A549 (cell line): ENCODE results near the gene DIP2A.

Experiments used
- CBX8 ChIP-seq: fragments of 200-600 bp; sonication (generic); IDR thresholded peaks from 2 replicates; pipeline ENCODE4 v1.6.1; 2016
- CHD2 ChIP-seq: fragments of 150-350 bp; IDR thresholded peaks from 2 replicates; pipeline ENCODE4 v1.6.1; 2014; ENCODE audit warnings: low read length; ENCODE audit not compliant: partially characterized antibody
- CHD4 ChIP-seq: fragments of 200-600 bp; sonication (generic); IDR thresholded peaks from 2 replicates; pipeline ENCODE4 v1.6.1; 2016; ENCODE audit warnings: antibody characterized with exemption, mild to moderate bottlenecking, borderline replicate concordance
- CTCF ChIP-seq: fragments of >200 bp; sonication (Bioruptor Twin); formaldehyde crosslinking; IDR thresholded peaks from 3 replicates; pipeline ENCODE4 v1.5.1; 2016
- EHMT2 ChIP-seq: fragments of 200-600 bp; sonication (generic); IDR thresholded peaks from 2 replicates; pipeline ENCODE4 v1.6.1; 2016; ENCODE audit warnings: antibody characterized with exemption, low read depth, mild to moderate bottlenecking, moderate library complexity
- EP300 ChIP-seq, 2 experiments: fragments of >200 bp; sonication (Bioruptor Twin); formaldehyde crosslinking; IDR thresholded peaks; 2 replicates in 1 of 2; 3 replicates in 1 of 2; pipeline ENCODE4 v1.6.1; 2016 to 2017
- ESRRA ChIP-seq: fragments of 150-350 bp; IDR thresholded peaks from 2 replicates; pipeline ENCODE4 v1.6.1; 2014; ENCODE audit warnings: mild to moderate bottlenecking, low read length, borderline replicate concordance
- HOXA7 ChIP-seq: fragments of 250-450 bp; sonication (Bioruptor Pico); IDR thresholded peaks from 2 replicates; pipeline ENCODE4 v1.5.0; 2020; ENCODE audit warnings: mild to moderate bottlenecking, moderate library complexity
- JUNB ChIP-seq: fragments of >200 bp; sonication (Bioruptor Twin); formaldehyde crosslinking; IDR thresholded peaks from 2 replicates; pipeline ENCODE4 v1.6.1; 2016
- POLR2A ChIP-seq: IDR thresholded peaks from 2 replicates; pipeline ENCODE4 v1.6.1; 2012; ENCODE audit warnings: mild to moderate bottlenecking, low read length
- REST ChIP-seq: fragments of 200-600 bp; sonication (generic); IDR thresholded peaks from 2 replicates; pipeline ENCODE4 v1.6.1; 2016; ENCODE audit warnings: antibody characterized with exemption, mild to moderate bottlenecking, moderate library complexity
- RFX5 ChIP-seq: fragments of 450-650 bp; IDR thresholded peaks from 2 replicates; pipeline ENCODE4 v1.7.1; 2014; ENCODE audit warnings: antibody characterized with exemption, mild to moderate bottlenecking, moderate library complexity
- RNF2 ChIP-seq: fragments of 200-600 bp; sonication (generic); IDR thresholded peaks from 2 replicates; pipeline ENCODE4 v1.6.1; 2016; ENCODE audit warnings: low read depth, mild to moderate bottlenecking, antibody characterized with exemption, moderate library complexity, borderline replicate concordance

GRCh38 chr21:46597896-46598343 lies 139.2 kb downstream of the DIP2A start:
- no peak for TF ChIP-seq JUNB
- TF ChIP-seq EHMT2 = no peak
- TF ChIP-seq CHD4 = no peak
- no peak for TF ChIP-seq REST
- no peak for TF ChIP-seq EP300 (IDR thresholded peaks at IDR 0.05)
- TF ChIP-seq CTCF = no peak
- TF ChIP-seq RNF2 = no peak
- TF ChIP-seq POLR2A = no peak
- TF ChIP-seq CHD2 = no peak
- TF ChIP-seq ESRRA = no peak
- no peak for TF ChIP-seq RFX5
- no peak for TF ChIP-seq CBX8
- TF ChIP-seq HOXA7 = no peak
